Neural progenitor cell (in vitro differentiated cells): Measurements from ENCODE around the gene SHROOM4.

Source experiments
- CTCF ChIP-seq: fragments of 200-600 bp; sonication (generic); IDR thresholded peaks from 2 replicates; pipeline ENCODE4 v1.5.1; 2017; ENCODE audit warnings: antibody characterized with exemption, mild to moderate bottlenecking
- EZH2 ChIP-seq: fragments of 200-600 bp; sonication (generic); IDR thresholded peaks from 2 replicates; pipeline ENCODE4 v1.6.1; 2017; ENCODE audit warnings: antibody characterized with exemption, mild to moderate bottlenecking, moderate library complexity
- EZH2phosphoT487 ChIP-seq: fragments of 200-600 bp; sonication (generic); IDR thresholded peaks from 2 replicates; pipeline ENCODE4 v1.6.1; 2017; ENCODE audit warnings: antibody characterized with exemption

- no peak for TF ChIP-seq CTCF
- no peak for TF ChIP-seq EZH2
- TF ChIP-seq EZH2phosphoT487, result no peak
These were observed 77.3 kb downstream of the SHROOM4 start for GRCh38 chrX:50736656-50737055.
